Fibroblast of the aortic adventitia (primary cell): Measurements from ENCODE around the gene MARCHF10. TPM values are rescaled to one million over a fixed set of nuclear protein-coding genes. Genes with fewer than 3 reads are reported as not detected.

Experiments
- DNase-seq: peaks from one replicate; pipeline ENCODE4 v3.0.0-alpha.2; 2010; ENCODE audit warnings: low read depth
- H3K4me3 ChIP-seq: 2 replicates; pipeline ENCODE4 v1.5.1; 2011; ENCODE audit warnings: low read depth, mild to moderate bottlenecking, control low read depth, low read length, moderate library complexity
- CTCF ChIP-seq: IDR thresholded peaks from 2 replicates; pipeline ENCODE4 v1.5.1; 2011; ENCODE audit warnings: mild to moderate bottlenecking, low read length, control low read depth, inconsistent platforms; ENCODE audit not compliant: insufficient read depth
- total RNA-seq: library from RNA; depleted of rRNA; stranded (reverse); fragments of >200 nt; gene quantifications from 2 replicates; pipeline ENCODE4 v1.2.3, GENCODE V29; 2012; ENCODE audit warnings: low replicate concordance

The MARCHF10 gene
- total RNA-seq, 1 donor, result 0.09 TPM

- TF ChIP-seq CTCF, result no peak
- DNase-seq, result no peak
- no peak overlapping the region for H3K4me3 ChIP-seq
Observed at GRCh38 chr17:62825182-62825581, 17.1 kb upstream of the MARCHF10 start.

- peak; percentile 78 for DNase-seq
- TF ChIP-seq CTCF, result no peak
- H3K4me3 ChIP-seq, result no peak overlapping the region
Observed at GRCh38 chr17:62824290-62825131, 16.4 kb upstream of the MARCHF10 start.

GRCh38 chr17:62823111-62823893 lies 15.2 kb upstream of the MARCHF10 start:
- no peak for DNase-seq

GRCh38 chr17:62822080-62822904 lies 14.2 kb upstream of the MARCHF10 start:
- TF ChIP-seq CTCF, result no peak
- DNase-seq, result peak; percentile 19
- no peak overlapping the region for H3K4me3 ChIP-seq

More at GRCh38 chr17:62823111-62823893, 15.2 kb upstream of the MARCHF10 start:
- no peak overlapping the region for H3K4me3 ChIP-seq
- TF ChIP-seq CTCF, result no peak

- TF ChIP-seq CTCF, result no peak
- no peak overlapping the region for H3K4me3 ChIP-seq
- no peak for DNase-seq
Observed at GRCh38 chr17:62821189-62822079, 13.3 kb upstream of the MARCHF10 start.
